DOHH2 (cell line): ENCODE data around the gene SYT14.

ENCODE experiments used
- CTCF ChIP-seq: fragments of 200-600 bp; sonication (generic); IDR thresholded peaks from one replicate; pipeline ENCODE4 v1.5.1; 2014; ENCODE audit warnings: antibody characterized with exemption, mild to moderate bottlenecking, low read depth, low read length; ENCODE audit not compliant: poor library complexity, severe bottlenecking
- EZH2phosphoT487 ChIP-seq: fragments of 200-600 bp; sonication (generic); IDR thresholded peaks from 2 replicates; pipeline ENCODE4 v1.6.1; 2017; ENCODE audit warnings: borderline replicate concordance, mild to moderate bottlenecking, antibody characterized with exemption, low read length, moderate library complexity, mixed read lengths

- no peak for TF ChIP-seq CTCF
- TF ChIP-seq EZH2phosphoT487: no peak
Observed at GRCh38 chr1:209936125-209936524, 1.9 kb upstream of the SYT14 start.
